MV-4-11 (cell line): ENCODE data around the gene PPFIA4.

Experiments
- DNase-seq: peaks from one replicate; lab custom pipeline; 2025; lab: John Stamatoyannopoulos, UW

Gene PPFIA4

DNA sequence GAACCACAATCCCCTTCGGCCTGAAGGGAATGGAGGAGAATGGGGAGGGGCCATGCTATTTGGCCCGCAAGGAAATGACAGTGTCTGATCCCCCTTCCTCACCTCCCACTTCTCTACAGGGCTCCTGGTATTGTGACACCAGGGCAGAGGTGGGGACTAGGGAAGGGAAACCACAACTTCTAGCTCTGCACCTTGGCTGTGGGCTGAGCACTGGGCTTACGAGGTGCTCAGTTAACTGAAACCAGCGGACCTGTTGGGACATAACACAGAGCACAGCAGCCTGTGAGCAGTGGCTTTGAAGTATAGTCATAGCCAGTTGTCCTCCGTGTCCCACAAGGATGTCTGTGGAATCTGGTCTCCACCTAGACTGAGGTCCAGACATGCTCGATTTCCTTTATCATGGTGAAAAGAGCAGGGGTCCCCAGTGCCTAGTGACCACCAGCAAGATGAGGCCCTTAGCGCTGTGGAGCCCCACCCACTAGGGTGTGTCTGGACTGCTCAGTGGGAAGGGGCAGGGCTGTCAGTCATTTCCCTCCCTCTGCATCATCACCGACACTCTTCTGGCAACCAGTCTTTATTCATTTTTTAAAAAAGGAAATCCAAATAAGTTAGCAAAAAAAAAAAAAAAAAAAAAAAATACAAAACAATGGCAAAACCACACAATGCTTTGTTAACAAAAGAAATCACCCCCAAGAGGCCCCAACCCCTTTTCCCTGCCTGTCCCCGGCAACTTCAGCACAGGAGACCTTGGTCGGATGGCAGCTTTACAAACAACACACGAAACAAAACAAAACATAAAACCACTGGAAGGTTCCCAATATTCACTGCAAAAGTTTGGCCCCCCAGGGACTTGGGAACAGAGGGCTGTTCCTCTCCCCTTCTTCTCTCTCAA, 56.5 kb downstream of the PPFIA4 start:
- DNase-seq = no peak

DNA sequence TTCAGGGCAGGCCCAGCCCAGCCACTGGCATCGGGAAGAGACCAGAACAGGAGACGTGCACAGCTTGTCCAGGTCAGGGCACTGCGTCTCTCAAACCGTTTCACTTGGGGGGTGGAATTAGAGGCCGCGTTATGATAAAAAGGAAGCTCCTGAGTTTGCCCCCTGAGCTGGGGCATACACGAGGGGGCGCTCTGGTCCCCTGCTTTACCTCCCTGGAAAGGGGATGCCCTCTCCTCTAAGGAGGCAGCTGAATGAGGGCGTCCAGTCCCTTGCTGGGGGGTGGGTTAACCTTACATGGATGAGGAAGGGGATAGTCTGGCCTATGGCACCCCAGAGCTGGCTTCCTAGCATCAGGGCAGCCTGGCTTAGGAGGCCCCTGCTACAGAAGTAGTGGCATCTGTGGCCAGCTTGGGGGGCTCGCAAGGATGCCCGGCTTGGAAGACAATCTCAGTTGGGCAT, 57.2 kb downstream of the PPFIA4 start:
- DNase-seq = no peak

DNA sequence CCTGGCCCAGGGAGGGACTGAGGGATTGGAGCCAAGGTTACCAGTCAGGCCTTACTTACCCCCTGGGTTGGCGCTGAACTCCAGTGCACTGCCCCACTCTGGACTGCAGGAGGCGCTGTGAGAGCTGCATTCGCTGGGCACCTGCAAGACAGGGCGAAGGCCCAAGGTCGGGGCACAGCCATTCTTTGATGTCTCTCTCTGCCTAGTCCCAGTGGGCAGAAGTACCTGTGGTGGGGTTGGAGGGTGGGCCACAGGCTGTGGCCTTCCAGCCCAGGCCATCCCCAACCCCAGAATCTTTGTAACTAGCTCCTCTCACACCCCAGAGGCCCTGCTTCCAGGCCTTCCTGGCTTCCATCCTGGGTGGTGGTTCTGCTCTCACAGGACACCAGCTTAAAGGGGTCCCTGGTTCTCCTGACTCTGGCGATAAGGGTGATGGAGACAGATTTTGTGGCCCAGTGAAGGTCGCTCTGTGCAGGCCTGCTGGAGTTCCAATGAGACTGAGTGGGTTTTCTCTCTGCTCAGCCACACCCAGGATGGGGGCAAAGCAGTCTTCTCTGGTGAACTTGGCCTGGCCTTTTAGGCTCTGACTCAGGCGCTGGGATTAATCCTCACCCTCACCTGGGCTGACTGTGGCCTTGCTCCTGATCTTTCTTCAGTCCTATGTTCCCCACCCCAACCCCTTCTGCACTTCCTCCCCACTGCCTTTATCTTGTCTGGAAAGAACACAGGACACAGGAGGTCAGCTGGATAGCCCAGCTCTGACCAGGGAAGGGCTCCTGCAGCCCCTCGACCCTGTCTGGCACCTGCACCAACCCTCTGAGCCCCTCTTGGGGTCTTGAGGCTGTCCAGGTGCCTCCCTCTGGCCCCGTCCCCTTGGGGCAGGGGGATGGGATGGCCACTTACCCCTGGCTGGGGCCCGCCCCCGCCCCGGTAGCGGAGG, 58.6 kb downstream of the PPFIA4 start:
- DNase-seq = no peak

DNA sequence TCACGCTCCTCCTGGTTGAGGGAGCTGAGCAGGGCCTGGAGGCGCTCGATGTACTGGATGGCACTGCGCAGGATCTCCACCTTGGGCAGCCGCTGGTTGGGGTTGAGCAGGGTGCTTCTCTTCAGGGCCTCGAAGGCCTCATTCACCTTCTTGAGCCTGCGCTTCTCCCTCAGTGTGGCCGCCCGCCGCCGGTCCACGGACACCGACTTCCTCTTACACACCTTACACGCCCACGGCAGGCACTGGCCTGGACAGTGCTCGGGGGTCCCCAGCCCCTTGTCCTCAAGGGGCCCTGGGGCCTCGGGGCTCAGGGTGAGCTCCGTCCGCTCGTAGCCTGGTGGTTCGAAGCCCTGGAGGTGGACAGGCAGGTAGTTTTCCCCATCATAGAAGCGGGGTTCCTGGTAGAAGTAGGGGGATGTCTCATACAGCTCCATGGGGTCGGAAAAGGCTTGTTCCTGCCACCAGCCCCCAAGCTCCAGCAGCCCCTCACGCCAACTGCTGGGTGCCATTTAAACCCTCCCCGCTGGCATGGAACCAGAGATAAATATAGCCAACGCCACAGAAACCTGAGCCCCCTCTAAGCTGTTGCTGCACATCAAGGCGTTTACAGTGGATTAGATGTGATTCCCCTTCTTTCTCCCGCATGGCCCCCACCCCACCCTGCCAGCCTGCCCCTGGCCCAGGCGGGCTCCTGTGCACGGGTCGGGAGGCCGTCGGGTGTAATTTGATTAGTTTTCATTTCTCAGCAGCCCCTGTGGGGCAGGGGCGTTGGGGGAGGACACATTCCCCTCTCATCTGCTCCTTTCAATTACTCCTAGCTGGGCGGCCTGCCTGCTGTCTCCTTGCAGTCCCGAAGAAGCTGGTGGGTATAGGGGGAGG, 59.5 kb downstream of the PPFIA4 start, which contains the start of gene MYOG:
Gene MYOG (minus strand): TSS at position 485 of the 879 bp plus-strand sequence. CDS start 51 bp downstream, at position 434.
- DNase-seq = no peak

DNA sequence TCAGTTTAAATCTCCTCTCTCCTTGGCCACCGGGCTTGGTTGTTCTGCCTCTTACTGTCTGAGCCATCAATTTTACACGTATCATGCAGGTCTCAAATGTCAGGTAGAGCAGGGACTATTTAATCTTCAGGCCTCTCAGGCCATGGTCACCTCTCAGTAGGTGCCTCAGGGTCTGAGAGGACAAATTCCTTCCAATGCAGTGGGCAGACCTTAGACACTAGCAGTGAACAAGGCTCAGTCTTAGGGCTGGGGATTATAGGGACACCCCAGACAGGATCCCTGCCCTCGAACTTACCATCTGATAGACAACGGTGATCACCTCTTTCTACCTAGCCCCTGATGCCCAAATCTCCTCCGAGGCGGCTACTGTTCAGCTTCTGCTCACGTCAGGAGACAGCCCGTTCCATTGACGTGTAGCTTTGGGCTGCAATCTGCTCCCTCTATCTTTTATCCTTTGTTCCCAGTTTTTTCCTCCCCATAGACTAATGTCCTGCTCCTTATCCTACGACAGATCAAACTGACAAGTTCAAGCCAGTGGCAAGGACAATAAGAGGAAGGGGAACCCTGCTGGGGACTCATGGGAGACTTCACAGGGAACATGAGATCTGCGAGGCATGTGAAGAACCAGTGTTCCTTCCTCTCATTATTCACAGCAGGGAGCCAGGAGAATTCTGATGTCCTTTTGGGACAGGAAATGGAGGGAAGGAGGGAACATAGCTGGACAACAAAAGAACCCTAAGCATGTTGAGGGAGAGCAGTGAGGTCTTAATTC, 60.9 kb downstream of the PPFIA4 start:
- no peak for DNase-seq

DNA sequence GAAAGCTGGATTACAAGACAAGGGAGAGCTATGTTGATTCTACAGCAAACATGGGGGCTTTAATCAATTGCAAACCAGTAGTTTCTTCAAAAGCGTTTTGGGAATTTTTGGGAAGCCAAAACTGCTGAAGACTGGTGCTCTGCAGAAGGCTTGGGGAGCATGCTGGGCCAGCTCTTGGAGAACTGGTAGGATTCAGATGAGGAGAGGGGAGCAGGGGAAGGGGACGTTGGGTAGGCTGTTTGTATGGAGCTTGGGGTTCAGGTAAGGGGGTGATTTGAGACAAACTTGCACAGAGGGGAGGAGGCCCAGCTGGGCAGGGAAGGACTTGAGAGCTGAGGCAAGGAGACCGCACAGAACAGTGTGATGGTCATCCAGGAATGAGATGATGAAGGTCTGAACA, 62.1 kb downstream of the PPFIA4 start:
- DNase-seq = no peak

DNA sequence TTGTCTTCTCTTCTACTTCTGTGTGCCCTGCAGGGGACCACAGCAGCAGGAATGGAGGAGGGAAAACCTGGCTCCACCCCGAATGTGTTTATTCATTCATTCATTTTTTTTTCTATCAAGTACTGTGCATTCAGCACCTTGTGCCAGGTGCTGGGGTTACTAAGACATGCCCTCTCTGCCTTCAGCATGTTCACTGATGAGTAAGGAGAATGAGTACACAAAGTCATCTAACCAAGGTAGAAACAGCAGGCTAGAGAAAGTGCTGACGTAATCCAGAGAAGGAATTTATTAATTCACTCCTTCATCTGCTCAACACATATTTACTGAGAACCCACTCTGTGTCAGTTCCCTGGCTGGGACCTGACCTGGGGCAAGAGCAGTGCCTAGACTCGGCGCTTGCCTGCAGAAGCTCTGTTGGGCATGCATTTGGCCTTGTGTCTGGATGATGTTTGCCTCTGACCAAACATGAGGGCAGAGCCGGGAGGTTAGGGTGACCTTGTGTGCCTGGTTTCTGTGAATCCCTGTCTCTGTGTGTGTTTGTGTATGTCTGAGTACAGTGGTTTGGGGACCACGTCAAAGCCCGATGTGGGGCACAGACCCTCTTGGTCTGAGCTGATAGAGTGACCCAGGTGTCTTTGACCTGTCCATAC, 62.8 kb downstream of the PPFIA4 start:
- DNase-seq = no peak

DNA sequence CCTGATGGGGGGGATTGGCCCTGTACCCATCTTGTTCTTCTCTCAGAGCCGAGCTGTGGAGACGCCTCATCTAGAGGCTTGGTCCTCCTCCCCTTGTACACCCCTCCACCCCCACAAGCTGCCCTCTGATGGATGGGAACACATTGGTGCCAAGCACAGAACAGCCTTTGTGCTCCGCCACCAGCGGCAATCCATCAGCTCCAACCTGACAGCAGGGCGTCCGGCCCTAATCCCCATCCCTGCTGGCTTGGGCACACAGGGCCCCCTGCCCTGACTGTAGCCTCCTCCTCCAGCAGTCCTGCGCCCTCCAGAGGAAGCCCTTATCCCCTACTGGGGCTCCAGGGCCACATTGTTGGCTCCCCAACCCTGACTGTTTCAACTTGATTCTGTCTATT, 63.4 kb downstream of the PPFIA4 start:
- DNase-seq = no peak

DNA sequence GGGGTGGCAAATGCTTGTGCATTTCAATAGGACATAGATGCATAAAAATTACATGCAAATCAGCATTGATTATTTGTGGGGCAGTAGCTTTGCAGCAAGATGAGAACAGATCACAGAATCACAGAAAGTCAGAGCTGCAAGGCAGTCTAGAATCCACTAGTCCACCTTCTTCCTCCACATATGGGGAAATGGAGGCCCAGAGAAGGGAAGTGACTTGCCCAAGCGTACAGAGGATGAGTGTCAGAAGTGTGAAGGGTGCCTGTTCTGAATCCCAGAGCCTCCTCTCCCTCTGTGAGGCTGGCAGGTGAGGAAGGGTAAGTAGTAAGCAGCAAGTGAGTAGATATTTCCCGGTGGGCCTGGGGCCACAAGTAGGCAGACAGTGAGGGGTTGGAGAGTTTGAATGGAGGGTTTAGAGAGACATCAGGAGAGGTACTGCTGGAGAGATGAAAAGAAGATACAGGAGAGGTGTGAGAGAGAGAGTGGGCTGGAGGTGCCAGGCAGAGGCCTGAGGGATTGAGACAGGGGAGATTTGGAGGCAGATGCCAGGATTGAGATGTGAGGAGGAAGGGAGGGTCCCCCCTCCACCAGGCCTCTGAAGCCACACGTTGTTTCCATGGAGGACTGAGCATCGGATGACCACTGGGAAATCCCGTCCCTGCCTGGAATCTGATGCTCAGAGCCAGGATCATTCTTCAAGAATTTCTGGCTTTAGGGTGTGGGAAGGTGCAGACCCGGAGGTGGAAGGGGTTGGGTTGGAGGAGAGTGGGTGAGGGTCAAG, 64.3 kb downstream of the PPFIA4 start:
- DNase-seq = no peak

DNA sequence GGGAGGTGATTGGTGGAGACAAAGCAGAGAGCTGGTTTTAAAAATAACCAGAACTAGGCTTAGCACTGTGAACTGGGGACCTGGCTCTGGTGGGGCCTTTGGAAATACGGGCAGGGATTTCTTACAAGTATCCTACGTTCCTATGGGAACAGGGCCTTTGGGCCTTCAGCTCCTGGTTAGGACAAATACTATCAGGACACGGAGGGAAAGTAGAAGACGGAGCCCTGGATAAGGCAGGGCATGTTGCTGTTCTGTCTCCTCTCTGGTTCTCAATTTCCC, 64.8 kb downstream of the PPFIA4 start:
- no peak for DNase-seq

DNA sequence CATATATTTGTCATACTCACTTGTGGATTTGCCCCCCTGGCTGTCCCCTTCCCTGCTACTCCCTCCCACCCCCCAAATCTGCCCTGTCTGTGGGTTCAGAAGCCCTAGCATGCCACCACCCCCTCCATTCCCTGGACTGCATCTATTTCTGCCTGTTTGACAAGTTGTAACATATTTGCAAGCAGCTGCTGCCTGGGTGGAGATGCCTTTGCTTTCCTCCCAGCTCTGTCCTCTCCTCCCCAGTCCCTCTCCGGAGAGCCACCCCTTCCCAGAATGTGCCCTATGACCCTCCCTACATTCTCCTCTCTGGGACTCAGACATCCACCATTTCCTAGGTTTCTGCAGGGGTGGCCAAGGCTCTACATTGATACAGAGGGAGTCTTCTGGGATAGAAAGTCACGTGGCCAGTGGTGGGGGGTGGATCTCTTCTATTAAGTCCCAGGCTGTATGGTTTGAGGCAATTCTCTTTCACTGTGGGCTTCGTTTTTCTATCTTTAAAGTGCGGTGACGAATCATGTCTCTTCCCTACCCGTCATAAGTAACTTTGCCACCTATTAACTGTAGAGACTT, 65.6 kb downstream of the PPFIA4 start:
- DNase-seq = no peak

DNA sequence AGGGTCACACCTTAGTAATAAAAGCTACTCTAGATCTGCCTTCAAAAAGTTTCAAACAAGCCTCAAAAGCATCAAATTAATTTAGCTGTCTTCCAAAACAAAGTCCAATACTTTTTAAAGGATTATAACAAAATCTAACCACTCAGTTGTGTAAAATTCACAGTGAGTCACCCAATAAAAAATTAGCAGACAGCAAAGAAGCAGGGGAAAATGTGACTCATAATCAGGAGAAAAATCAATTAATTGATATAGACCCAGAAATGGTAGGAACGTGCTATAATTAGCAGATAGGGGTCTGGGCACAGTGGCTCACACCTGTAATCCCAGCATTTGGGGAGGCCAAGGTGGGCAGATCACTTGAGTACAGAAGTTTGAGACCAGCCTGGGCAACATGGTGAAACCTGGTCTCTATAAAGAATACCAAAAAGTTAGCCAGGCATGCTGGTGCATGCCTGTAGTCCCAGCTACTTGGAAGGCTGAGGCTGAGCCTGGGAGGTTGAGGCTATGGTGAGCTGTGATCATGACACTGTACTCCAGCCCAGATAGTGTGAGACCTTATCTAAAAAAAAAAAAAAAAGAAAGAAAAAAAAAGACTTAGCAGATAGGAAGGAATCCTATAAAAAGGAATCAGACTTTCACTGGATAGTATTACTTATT, 67.6 kb downstream of the PPFIA4 start:
- no peak for DNase-seq

DNA sequence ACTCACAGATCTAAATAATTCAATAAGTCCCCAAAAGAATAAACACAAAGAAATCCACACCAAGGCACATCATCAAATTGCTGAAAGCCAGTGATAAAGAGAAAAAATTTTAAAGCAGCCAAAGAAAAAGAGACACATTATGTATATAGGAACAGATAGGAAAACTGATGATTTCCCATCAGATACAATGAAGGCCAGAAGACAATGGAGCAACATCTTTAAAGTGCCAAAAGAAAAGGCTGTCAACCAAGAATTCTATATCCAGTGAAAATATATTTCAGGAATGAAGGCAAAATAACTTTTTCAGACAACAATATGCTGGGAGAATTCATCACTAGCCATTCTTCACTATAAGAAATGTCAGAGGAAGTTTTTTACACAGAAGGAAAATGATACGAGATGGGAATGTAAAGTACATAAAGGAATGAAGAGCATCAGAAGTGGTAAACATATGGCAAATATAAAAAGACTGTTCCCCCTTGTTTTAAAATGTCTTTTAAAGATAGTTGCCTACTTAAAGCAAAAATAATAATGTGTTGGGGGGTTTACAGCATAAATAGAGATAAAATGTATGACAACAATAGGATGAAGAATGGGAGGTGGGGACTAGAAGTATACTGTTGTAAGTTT, 68.9 kb downstream of the PPFIA4 start:
- DNase-seq = no peak

DNA sequence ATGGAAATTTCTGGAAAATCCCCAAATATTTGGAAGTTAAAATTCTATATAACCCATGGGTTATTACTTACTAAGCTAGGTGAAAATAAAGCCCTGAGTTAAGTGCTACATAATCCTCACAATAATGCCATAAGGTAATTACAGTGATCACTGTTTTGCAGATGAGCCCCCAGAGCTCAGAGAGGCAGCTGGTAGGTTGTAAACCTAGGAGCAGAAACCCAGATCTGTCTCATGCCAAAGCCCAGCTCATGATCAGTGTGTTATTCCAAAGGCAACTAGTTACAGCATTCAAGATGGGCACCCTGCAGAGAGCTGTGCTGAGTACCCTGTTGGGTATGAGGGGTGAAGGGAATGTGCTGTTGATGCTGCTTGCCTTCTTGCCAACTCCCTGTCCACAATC, 70.3 kb downstream of the PPFIA4 start:
- DNase-seq = no peak

DNA sequence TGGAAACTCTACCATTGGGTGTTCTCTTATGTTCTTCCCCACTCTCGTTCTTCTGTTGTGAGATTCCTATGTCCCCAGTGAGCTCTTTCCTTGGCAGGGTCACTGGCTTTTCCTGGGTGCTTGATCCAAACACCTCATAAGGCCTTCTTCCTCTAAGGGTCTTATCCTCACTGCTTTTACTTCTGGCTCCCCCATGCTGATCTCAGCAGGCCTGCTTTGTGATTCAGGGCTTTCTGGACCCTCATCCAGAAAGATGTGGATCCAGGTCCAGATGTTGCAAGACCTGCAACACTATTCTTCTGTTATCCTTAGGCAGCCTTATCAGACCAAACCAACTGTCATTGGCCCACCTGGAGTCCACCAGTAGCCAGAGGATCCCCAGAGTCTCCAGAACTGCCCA, 70.7 kb downstream of the PPFIA4 start:
- no peak for DNase-seq

DNA sequence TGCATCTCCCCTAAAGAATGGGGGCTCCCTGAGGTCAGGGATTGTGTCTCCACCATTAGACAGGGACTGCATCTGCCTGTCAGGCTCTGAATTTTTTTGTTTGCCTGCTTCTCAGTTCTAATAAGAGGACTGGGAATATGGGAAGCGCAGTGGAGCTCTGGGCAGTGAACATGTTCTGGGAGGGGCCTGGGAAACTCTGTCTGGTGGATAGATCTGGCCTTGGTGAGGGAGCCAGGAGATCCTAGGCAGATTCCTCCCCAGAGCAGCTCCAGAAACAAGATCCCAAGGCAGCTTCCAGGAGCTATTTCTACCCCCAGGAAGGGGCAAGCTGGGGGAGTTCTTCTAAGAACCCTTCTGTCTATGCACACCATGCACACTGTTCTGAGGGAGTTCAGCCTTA, 72.2 kb downstream of the PPFIA4 start:
- no peak for DNase-seq

DNA sequence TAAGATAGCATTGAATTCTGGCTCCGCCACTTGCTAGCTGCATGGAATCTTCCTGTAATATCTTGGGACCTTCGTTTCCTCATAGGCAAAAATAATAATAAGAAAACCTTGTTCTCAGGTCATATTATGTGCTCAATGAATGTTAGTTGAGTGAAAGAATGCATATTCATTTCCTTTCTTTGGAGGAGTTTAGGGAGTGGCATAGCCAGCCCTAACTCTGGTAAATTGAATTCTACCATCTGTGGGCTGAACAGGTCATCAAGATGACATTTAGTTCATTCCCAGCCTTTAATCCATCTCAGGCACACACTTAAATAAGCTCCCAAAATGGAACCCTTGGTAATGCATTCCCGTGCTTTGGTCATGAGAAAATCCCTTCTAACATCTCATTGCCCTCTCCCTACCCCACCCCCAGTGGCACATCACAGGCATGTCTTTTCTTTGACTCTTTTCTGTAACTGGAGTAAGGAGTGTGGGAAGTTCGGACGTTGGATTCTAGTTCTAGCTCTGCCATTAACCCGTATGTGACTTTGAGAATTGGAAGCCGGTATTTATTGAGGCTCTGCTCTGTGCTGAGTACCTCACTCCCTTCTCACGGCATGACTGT, 72.7 kb downstream of the PPFIA4 start:
- DNase-seq = no peak
